Measurements from ENCODE around the gene LMF2. TPM values are rescaled to one million over a fixed set of nuclear protein-coding genes. Genes with fewer than 3 reads are reported as not detected.

The LMF2 gene
- total and polyA plus RNA-seq, 2 of the 8 experiments (the other 6 are each of a cell fraction or from before 2014, with no cell fraction given): 34.3 to 62.9 TPM

DNA sequence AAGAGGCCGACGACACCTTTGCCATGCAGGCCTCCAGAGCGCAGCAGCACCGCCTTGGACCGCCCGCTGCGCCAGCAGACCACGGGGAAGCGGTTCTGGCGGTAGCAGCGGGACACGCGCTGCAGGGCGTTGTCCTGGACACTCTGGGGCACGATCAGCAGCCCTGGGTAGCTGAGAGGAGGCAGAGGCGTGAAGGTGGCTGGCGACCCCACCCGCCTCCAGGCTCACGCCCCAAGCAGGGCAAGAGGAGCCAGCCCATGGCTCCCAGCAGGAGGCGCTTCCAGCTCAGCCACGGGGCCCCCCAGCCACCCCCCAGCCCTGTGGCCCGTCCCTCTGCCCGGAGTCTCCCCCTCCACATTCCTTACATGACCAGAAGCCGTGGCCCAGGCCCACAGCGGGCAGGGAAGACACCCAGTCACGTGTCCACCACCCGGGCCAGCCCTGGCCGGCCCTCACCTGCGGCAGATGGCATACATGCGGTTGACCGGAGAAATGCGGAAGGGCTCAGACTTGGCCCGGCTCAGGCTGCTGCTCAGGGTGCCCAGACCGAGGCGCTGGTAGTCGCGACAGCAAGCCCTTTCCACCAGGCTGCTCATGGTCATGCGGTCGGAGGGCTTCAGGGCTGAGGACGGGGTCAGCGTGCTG lies 47.9 kb downstream of the LMF2 start:
- no peak overlapping the region for H3K14ac ChIP-seq (ENCODE audit: insufficient read length)
- POLR2A ChIA-PET (ENCODE audit: partially characterized antibody): interaction anchor here (0.9 to 1.7 kb wide), 3 partner anchors 18 to 22 kb away, joined by 3 to 5 read pairs (median 3); partner anchors contain the start of gene ADM2
- no peaks in the 10 kb centered on the region for H3K23me2 ChIP-seq (ENCODE audit: low read depth, low read length)
- H3K79me1 ChIP-seq (ENCODE audit: low read depth, low read length): no peaks in the 10 kb centered on the region
- no peaks in the 10 kb centered on the region for H3K79me2 ChIP-seq (ENCODE audit: control insufficient read depth in 1 of 2, insufficient read depth in 2 of 2, low read length in 2 of 2)
- no peaks in the 10 kb centered on the region; a peak in 1 of 7 replicates for H3K27me3 ChIP-seq (replicated peaks in 1 of 4; ENCODE audit: control insufficient read depth in 3 of 4, extremely low read depth in 1 of 4, insufficient read depth in 3 of 4, low read length in 3 of 4)
- H3K4me3 ChIP-seq (ENCODE audit: extremely low read depth in 1 of 4, insufficient read depth in 2 of 4, low read depth in 3 of 4, low read length in 4 of 4): no peak overlapping the region
- no peak for DNase-seq (ENCODE audit: low read depth in 1 of 2, low spot score in 2 of 2)
- no peak overlapping the region for H3K18ac ChIP-seq (ENCODE audit: extremely low read depth, low read length)
- no peaks in the 10 kb centered on the region for H3K9me3 ChIP-seq (ENCODE audit: insufficient read depth in 2 of 2, low read depth in 1 of 2, low read length in 1 of 2)
- no peak overlapping the region for H4K5ac ChIP-seq (ENCODE audit: insufficient read length, low read depth, low read length)
- 96% methylated on average over 29 of the region's 41 CpGs; no CpG with 5 or more reads in 1 of the 2 experiments for WGBS, 2 experiments (ENCODE audit: extremely low coverage in 1 of 2, insufficient coverage in 1 of 2, insufficient read length in 1 of 2, insufficient replicate concordance in 2 of 2, low coverage in 1 of 2, low lambda C conversion rate in 2 of 2, missing lambda C conversion rate in 1 of 2)
- peaks cover 18 to 19% of the 10 kb centered on the region in 2 experiments for H4K20me1 ChIP-seq (replicated peaks in 1 of 2; ENCODE audit: control insufficient read depth in 1 of 2, insufficient read depth in 2 of 2, low read length in 2 of 2)
- H3K56ac ChIP-seq (replicated peaks; ENCODE audit: insufficient read length, low read depth, low read length): no peak overlapping the region
- H4K91ac ChIP-seq (replicated peaks; ENCODE audit: insufficient read length, low read length): no peak overlapping the region
- no peak overlapping the region for H3K23ac ChIP-seq (ENCODE audit: insufficient read length)
- H2BK120ac ChIP-seq (replicated peaks; ENCODE audit: low read depth, low read length): no peak overlapping the region
- CTCF ChIA-PET (ENCODE audit: partially characterized antibody): interaction anchor here (0.9 to 6.0 kb wide), 3 partner anchors 10 to 38 kb away, joined by 3 to 60 read pairs (median 6); no protein-coding TSS in a partner anchor
- H2BK5ac ChIP-seq (ENCODE audit: low read depth, low read length): no peak overlapping the region
- no peak overlapping the region for H2AFZ ChIP-seq (ENCODE audit: low read length)
- TF ChIP-seq NANOG (IDR thresholded peaks at IDR 0.05; ENCODE audit: insufficient read depth, low read depth, low read length, poor library complexity, severe bottlenecking): no peak
- TF ChIP-seq TAF1 (IDR thresholded peaks at IDR 0.05; ENCODE audit: low read depth, low read length): no peak
- TF ChIP-seq CBX8 (IDR thresholded peaks at IDR 0.05; ENCODE audit: borderline replicate concordance, low read depth, low read length): no peak
- no peak for TF ChIP-seq BRCA1 (IDR thresholded peaks at IDR 0.05; ENCODE audit: low read depth, low read length)
- TF ChIP-seq CEBPB (IDR thresholded peaks at IDR 0.05; ENCODE audit: low read depth, low read length): no peak
- no peak for TF ChIP-seq FOSL1 (IDR thresholded peaks at IDR 0.05; ENCODE audit: insufficient read depth, low read depth, low read length)
- TF ChIP-seq GTF2F1 (IDR thresholded peaks at IDR 0.05; ENCODE audit: borderline replicate concordance, low read depth, low read length): no peak
- H2BK15ac ChIP-seq (ENCODE audit: low read length): no peak overlapping the region
- no peak overlapping the region for H3K4me2 ChIP-seq (ENCODE audit: insufficient read depth in 1 of 2, low read depth in 2 of 2, low read length in 2 of 2)
- peaks cover 16 to 78% (median 43%) of the 10 kb centered on the region in 4 experiments for H3K36me3 ChIP-seq (ENCODE audit: control insufficient read depth in 2 of 4, insufficient read depth in 4 of 4, low read length in 3 of 4)
- no peak overlapping the region for H2AK5ac ChIP-seq (ENCODE audit: low read depth, low read length)
- no peak overlapping the region for H3K9ac ChIP-seq (replicated peaks in 1 of 4; ENCODE audit: extremely low read depth in 1 of 4, low read depth in 3 of 4, low read length in 3 of 4)
- no peak overlapping the region for H2BK12ac ChIP-seq (ENCODE audit: low read depth, low read length)
- no peak overlapping the region for H3K4ac ChIP-seq (replicated peaks; ENCODE audit: insufficient read length, low read depth, low read length)
- no peak overlapping the region for H3K27ac ChIP-seq (ENCODE audit: low read depth, low read length)
- H2BK20ac ChIP-seq (ENCODE audit: low read length): no peak overlapping the region
- H3K4me1 ChIP-seq (replicated peaks in 1 of 4; ENCODE audit: control insufficient read depth in 3 of 4, insufficient read depth in 4 of 4, low read length in 3 of 4): no peaks in the 10 kb centered on the region
- FAIRE-seq: no peak
- H4K8ac ChIP-seq (ENCODE audit: extremely low read depth, insufficient read depth, low read length): no peak overlapping the region

All from H1 (cell line).